ENCODE data around the gene MYO5C.

The MYO5C gene, protein sequence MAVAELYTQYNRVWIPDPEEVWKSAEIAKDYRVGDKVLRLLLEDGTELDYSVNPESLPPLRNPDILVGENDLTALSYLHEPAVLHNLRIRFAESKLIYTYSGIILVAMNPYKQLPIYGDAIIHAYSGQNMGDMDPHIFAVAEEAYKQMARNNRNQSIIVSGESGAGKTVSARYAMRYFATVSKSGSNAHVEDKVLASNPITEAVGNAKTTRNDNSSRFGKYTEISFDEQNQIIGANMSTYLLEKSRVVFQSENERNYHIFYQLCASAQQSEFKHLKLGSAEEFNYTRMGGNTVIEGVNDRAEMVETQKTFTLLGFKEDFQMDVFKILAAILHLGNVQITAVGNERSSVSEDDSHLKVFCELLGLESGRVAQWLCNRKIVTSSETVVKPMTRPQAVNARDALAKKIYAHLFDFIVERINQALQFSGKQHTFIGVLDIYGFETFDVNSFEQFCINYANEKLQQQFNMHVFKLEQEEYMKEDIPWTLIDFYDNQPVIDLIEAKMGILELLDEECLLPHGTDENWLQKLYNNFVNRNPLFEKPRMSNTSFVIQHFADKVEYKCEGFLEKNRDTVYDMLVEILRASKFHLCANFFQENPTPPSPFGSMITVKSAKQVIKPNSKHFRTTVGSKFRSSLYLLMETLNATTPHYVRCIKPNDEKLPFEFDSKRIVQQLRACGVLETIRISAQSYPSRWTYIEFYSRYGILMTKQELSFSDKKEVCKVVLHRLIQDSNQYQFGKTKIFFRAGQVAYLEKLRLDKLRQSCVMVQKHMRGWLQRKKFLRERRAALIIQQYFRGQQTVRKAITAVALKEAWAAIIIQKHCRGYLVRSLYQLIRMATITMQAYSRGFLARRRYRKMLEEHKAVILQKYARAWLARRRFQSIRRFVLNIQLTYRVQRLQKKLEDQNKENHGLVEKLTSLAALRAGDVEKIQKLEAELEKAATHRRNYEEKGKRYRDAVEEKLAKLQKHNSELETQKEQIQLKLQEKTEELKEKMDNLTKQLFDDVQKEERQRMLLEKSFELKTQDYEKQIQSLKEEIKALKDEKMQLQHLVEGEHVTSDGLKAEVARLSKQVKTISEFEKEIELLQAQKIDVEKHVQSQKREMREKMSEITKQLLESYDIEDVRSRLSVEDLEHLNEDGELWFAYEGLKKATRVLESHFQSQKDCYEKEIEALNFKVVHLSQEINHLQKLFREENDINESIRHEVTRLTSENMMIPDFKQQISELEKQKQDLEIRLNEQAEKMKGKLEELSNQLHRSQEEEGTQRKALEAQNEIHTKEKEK (N-terminal part only)

DNA sequence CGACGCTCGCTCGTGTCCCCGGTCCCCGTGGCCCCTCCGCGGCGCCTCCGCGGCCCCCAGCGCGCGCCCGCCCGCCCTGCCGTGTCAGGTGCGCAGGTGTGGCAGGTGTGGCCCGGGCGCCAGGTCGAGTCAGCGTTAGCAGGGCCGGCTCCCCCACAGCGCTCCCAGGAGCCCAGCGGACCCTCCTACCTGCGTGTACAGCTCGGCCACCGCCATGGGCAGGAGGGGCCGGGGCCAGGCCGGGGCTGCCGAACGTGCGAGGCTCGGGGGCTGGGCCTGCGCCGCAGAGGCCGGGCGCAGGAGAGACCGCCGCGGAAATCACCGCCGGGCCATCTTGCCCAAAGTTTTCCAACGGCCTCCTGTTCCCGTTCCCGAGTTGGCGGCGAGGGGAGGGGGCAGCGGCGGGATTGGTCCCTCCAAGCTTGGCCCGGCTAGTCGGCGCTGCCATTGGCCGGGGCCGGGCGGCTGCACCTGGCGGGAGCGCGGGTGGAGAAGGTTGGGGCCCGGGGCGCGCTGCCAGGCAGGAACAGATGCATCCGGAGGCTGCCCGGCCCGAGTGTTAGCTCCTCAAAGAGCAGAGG, at the start of gene MYO5C:
TSS of gene MYO5C (minus strand) at position 384 of the 581 bp plus-strand sequence. CDS start at position 216, 168 bp downstream.
- peak; percentile 54 for DNase-seq (ENCODE audit: low spot score)

DNA sequence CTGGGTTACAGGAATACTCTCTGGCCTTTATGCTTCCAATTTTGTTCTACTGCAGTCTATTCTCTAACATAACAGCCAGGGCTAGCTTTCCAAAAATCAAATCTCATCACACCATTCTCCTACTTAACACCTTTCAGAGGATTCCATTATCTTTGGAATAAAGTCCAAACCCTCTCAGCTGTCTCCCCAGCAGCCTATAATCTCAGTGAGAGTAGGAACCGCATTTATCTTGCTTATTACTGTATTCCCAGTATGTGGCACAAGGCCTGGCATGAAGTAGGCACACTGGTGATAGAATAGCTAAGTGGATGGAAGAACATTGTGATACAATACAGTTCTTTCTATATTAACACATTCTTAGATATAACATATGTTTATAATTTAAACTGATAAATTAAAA, 49.0 kb upstream of the MYO5C start:
- DNase-seq (ENCODE audit: low spot score): no peak

DNA sequence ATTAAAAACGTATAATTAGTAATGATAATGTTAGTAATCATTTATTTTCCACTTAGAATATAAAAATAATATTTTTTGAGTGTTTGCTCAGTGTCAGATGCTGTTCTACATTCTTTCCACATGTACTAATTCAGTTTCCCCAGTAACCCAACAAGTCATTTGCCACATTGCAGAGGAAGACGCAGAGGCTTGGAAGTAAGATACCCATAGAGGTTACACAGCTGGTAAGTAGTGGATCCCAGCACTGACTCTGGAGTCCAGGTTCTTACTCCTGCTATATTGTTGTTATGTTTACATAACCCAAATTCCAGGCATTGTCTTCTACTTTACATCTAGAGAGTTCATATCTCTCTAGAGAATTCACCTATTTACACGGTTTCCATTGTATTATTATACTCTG, 48.2 kb upstream of the MYO5C start:
- DNase-seq (ENCODE audit: low spot score): no peak

DNA sequence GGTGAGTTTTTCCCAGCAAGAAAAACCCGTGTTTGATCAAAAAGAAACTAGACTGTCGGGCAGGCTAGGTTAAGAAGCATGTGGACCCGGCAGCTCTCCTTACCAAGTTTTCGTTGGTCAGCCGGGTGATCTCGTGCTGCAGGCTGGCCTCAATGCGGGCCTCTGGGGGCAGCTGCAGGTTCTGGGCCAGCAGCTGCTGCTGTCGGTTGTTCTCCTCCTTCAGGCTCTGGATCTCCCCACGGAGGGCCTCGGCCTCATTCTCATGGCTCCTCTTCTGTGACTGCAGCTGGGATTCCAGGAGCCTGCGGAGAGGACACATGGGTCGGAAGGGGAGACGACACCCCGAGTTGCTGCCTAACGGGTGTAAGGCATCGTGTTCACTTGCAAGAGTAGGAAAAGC, 44.5 kb upstream of the MYO5C start:
- DNase-seq (ENCODE audit: low spot score): no peak

DNA sequence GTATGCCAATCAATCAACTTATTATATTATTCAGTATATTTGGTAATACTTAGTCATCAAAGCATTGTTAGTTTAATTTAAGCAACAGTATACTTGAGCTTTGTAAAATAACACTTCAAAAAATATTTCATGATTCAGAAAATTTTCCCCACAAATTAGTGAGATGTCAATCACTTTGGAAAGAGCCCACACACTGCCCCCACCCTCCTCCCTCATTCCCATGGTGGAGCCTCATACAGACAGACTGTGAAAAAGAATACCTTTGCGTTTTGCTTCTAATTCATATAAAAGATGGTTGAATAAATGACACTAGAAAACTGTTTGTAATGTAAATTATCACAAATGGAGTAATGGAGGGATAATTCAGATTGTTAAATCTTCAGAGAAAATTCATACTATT, 43.3 kb upstream of the MYO5C start:
- no peak for DNase-seq (ENCODE audit: low spot score)

DNA sequence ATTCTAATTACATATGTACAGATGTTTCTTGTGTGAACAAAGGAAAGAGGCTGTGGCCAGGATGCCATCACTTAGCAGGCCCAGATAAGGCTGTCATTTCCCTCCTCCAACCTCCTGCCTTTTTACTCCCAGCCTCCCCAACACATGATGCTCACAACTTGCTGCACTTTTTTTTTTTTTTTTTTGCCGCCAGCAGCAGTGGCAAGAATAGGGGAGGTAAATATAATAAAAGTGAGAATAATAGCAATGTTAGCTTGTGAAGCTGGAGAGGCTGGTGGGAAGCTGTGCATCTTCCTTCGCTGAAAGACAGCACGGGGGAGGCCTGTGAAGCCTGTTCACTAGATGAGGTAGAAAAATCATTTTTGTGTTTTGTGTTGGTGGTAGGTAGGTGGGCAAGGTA, 42.5 kb upstream of the MYO5C start:
- DNase-seq (ENCODE audit: low spot score): no peak

DNA sequence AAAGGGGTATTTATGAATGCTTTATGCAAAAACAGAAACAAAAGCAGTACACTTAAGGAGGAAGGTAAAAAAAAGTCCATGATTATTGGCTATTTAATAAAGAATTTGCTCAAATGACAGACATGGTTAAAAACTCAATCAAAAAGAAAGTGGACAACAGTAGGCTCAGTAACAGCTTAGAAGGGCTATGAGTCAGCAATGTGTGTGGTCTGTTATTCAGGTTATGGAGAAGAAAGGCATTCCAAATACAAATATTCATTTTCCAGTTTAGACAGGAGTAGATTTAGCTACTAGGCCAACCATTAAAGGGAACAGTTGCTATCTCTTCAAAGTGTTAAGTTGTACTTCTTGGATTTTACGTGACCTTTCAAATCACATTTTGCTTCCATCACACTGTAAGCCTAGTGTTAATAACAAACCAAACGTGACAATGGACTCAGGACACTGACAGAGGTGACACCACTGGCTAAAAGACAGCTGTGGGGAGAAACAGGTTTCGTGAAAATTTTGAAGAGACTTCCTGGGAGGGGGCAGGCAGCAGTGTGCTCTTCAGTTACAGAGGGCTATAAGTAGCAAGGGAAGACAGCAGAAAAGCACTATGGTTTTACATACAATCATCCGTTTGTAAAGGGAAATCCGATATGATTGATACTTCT, 41.7 kb upstream of the MYO5C start:
- DNase-seq (ENCODE audit: low spot score): peak; percentile 45

DNA sequence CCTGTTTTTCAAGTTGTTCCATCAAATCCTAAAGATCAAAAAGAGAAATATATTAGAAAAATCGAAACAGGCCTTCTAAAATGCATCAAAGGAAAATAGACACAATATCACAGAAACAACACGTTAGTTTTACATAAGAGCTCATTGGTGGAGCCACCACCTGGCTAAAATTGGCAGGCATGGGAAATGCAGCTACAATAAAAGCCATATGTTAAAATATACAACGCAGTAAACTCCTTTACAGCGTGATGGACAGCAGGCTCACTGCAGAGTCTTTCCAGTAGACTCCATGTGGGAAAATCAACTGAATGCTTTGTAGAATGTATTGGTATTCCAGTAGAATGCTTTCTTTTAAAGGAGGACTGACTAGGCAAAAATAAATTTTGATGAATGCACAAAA, 40.9 kb upstream of the MYO5C start:
- DNase-seq (ENCODE audit: low spot score): no peak

DNA sequence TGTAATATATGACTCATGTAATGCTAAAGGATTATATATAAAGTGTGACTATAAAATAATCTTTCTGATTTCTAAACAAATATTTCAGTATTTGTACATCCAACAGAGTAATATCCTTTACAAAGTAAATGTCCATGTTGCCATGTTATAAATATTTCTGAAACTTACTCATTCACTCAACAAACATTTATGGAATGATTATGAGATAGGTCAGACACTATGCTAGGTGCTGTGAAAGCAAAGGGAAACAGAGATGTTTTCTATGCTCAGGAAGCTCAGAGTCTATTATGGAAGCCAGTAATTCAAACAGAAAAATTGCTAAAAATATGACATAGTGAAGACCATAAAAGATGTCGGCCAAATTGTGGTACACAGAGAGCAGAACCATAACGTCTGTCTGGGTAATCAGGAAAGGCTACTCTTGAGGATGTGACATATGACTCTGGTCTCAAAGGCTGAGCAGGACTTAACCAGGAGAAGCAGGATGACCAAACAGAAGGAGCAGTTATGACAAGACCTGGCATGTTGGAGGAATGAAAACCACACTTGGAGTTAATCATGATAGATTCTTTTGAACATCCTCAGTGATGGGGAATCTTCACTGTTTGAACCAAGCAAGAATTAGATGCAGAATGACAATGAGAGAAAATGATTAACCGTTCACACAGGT, 39.0 kb upstream of the MYO5C start:
- DNase-seq (ENCODE audit: low spot score): no peak

DNA sequence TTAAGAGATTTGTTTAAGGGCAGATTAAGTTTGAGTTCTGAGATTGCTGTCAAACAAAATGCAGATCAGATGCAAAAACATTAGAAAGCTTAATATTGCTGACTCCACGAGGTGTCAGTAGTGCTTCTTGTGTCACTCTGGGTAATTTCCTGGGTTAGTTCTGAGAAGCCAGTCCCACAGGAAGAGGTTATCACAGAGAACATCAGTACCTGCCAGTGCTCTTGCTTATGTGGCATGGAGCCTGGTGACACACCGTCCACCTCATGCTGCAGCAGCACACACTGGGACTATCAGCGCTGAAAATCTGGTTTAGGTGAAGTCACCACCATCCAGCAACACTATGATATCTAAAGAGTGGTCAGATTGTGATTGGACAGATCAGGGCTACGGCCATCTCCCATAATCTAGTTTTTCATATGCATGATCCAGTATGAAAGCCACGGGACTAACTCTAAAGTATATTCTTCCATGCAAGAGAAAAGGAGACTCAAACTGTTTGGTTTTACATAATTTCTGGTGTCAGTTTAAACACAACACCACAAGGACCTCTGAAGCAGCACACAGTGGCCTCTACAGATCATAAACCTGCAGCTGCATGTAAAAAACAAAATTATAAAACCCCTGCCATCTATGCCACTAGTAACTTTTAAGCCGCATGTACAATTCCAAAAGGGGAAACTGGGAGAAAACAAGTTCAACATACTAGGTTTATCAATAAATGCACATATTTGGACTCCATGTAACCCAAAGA, 36.1 kb upstream of the MYO5C start:
- DNase-seq (ENCODE audit: low spot score): peak; percentile 68

DNA sequence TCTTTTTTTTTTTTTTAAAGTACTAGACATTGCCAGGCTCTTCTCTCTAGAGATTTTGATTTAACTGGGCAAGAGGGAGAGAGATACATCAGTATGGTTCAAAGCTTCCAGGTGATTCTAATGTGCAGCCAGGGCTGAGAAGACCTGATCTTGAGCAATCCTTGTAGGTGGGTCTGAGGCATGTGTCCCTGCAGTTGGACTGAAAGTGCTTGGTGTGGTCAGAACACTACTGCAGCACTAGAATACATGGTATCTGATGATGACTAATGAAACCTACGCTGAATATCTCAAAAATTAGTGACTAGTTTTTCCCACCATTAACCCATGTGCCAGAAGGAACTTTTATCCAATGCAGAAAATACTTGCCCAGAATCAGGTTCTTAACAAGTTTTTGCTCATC, 34.4 kb upstream of the MYO5C start:
- DNase-seq (ENCODE audit: low spot score): no peak

DNA sequence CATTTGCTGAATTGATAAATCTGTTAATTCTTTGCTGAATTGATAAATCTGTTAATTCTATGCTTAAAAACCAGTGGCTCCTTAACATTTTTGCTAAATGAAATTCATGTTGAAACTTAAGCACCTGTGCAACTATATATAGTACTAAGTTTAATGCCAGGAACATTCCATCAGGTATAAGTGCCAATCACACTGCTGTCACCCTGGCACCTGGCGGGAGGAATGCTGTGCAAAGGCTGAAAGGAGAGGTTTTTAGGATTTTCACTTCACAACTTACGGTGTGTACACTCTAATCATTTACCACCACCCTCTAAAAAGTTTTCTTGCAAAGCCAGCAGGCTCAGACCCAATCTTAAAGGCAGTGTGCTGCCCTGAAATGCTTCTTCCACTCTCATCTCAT, 33.5 kb upstream of the MYO5C start:
- no peak for DNase-seq (ENCODE audit: low spot score)

DNA sequence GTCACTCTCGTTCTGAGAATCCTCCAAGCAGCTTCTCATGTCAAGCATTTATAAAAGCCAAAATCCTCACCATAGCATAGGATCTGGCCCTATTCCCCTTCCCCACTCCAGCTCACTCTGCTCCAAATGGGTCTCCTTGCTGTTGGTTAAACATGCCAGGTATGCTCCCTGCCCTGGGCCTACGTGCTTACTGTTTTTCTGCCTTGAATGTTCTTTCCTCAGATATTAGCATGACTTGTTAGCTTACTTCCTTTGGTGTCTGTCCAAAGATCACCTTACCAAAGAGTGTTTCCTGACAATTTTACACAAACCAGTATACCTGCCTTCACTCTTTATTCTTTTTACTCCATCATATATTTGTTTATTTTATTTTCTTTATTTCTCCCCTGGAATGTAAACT, 33.1 kb upstream of the MYO5C start:
- no peak for DNase-seq (ENCODE audit: low spot score)

DNA sequence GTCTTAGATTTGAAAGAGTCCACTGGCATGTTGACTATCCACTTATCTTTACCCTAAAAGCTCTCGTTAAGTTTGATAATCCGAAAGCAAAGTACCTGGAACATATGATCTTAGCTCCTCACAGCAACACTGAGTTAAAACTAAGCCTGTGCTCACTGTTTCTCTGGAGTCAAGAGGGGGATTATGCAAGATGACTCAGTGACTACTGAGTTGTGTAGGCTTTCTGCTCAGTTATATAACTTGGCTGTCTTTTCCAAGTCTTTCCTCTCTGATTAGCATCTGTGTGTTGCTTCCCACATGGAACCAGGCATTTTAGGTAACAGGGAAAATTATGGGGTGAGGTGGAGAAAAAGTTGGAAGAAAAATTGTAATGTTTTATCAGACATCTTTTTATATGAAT, 31.2 kb upstream of the MYO5C start:
- DNase-seq (ENCODE audit: low spot score): no peak

DNA sequence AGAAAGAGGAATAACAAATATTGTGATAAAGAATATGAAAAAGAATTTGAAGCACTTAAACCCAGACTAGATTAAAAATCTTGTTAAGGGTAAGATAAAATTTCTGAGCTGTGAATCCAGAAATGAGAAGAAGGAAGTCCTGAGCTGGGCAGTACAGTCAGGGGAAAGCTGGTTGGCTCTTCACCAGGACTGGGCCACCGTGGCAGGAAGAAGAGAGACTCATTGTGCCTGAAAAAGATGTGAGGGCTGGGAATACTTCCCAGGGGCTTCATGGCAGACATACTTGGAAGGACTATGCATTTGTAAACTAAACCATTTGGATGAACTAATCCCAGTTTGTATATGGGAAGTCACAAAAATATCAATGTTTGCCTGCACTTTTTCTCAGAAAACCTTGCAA, 28.5 kb upstream of the MYO5C start:
- no peak for DNase-seq (ENCODE audit: low spot score)

DNA sequence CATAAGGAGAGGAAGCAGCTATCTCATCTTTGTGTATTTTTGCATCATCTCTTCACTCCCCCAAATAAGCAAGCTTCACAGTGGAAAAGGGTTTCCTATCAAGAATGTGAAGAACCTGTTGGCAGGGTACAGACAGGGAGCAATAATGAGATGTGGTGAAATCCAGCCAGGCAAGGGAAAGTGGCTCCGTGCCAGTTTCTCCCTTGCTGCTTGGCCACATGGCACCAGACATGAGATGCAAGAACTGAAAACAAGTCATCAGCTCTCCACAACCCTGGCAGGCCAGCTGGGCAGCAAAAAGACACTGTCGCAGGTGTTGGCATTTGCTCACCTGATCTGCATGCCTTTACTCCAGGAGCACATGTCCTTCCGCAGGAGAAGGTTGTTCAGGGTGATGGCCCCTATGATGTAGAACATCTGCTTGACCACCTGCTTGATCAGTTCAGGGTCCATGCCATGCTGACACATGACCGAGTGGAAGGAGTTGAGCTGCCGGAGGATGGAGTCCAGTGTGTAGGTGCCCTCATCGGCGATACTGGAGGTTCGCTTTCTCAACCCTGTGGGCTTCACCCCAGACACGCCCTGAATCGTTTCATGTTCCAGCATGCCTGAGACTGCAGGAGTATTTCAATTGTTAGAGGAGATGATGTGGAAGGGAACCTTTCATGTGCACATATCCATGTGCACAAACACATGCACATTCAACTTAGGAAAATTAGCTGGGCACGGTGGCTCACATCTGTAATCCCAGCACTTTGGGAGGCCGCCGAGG, 23.3 kb upstream of the MYO5C start:
- no peak for DNase-seq (ENCODE audit: low spot score)

DNA sequence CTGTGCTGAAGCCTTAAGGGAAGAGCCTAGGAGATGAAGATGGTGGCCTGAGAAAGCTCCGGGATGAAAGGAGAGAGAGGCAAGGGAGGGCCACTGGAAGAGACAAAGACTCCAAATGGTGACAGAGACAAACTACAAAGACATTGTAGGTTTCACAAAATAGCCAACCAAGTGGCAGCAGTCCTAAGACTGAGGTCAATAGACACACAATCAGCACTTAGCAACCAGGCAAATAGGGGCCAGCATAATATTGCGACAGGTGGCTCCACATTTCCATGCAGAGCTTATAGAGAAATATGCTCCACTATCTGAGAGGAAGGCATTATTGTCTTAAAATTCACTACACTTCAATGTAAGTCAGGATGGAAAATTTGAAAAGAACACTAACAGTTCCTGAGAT, 22.1 kb upstream of the MYO5C start:
- no peak for DNase-seq (ENCODE audit: low spot score)

DNA sequence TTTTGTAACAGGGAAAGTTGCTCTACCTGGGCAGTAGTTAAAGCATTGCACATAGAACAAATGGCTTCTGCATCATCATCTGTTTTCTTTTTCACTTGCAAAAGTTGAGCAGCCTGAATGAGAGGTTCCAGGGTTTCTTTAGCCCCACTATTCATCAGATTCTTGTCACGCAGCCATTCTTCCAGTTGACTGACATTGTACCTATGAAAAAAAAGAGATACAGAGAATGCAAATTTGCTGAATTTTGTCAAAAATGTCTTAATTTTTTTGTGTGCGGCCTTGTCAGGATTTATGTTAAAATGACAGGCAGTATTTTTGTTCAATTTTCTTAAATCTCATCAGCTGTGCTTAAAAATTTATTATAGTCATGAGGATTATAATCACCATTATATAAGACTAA, 21.4 kb upstream of the MYO5C start:
- no peak for DNase-seq (ENCODE audit: low spot score)

DNA sequence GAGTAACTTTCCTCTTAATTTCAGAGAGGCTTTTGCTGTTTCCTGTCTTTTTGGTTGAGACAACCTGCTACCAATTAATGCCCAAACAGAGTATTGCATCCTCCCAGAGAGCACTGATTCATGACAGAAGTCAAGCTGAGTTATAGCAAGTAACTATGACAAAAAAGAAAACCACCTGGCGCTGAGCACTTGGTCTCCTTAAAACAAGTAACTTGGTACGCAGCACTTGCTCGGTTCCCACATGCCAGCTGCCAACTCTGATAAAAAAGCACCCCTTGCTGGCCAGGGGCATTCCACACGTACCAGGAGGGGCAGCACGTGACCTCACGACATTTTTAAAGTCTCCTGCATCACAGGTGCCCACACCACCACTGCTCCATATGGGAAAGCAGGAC, 13.5 kb upstream of the MYO5C start:
- DNase-seq (ENCODE audit: low spot score): no peak
